VCaP (cell line): ENCODE data around the gene HOXD13.

ENCODE experiments used
- H3K27ac ChIP-seq: fragments of 450-650 bp; 2 replicates; pipeline ENCODE4 v1.5.1; 2017
- TF ChIP-seq, protein P1 (sequence below): fragments of 450-650 bp; conservative IDR thresholded peaks from 2 replicates; pipeline ENCODE4 v1.5.1; 2017; ENCODE audit warnings: mild to moderate bottlenecking, moderate library complexity

Gene HOXD13

DNA sequence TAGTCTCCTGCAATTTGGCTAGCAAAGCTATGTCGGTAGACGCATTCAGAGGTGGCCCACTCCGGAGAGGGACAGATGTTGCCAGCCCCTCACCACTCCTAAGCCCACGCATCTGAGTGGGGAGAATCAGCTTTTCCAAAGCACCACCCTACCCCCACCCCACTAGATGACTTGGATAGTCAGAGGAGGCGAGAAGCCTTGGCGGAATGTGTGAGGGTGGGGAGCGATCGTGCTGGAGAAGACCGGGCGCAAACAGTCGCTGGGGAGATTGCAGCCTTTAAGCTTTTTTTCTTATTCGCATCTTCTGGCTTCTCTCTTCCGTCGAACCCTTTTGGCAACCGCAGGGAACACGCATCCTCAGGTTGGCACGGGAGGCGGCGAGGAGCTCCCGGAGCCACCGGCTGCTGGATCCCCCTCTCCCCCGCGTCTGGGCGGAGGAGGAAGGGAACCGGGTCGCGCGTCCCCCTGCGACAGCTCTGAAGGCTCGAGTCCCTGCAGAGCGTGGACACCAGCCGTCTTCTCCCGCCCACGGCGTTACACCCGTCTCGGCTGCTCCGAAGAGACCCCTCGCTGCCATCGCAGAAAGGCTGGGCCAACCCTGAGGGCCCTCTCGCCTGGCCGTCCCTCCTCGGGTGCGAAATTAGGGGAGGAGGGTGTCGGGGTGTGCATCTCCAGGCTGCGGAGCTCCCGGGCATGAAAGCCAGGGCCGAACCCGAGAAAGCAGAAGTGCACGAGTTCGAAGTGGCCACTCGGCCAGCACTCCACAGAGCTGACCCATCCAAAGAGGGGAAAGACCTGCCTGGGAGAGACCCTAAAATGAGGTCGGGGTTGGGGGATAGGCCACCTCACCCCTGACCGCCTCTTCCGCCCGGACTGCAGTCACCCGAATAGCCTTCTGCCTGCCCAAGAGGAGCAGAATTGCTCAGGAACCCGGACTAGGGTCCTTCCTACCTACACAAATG lies 20.9 kb upstream of the HOXD13 start:
- no peak overlapping the region for H3K27ac ChIP-seq
- TF ChIP-seq, protein P1, sequence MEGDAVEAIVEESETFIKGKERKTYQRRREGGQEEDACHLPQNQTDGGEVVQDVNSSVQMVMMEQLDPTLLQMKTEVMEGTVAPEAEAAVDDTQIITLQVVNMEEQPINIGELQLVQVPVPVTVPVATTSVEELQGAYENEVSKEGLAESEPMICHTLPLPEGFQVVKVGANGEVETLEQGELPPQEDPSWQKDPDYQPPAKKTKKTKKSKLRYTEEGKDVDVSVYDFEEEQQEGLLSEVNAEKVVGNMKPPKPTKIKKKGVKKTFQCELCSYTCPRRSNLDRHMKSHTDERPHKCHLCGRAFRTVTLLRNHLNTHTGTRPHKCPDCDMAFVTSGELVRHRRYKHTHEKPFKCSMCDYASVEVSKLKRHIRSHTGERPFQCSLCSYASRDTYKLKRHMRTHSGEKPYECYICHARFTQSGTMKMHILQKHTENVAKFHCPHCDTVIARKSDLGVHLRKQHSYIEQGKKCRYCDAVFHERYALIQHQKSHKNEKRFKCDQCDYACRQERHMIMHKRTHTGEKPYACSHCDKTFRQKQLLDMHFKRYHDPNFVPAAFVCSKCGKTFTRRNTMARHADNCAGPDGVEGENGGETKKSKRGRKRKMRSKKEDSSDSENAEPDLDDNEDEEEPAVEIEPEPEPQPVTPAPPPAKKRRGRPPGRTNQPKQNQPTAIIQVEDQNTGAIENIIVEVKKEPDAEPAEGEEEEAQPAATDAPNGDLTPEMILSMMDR: no peak

DNA sequence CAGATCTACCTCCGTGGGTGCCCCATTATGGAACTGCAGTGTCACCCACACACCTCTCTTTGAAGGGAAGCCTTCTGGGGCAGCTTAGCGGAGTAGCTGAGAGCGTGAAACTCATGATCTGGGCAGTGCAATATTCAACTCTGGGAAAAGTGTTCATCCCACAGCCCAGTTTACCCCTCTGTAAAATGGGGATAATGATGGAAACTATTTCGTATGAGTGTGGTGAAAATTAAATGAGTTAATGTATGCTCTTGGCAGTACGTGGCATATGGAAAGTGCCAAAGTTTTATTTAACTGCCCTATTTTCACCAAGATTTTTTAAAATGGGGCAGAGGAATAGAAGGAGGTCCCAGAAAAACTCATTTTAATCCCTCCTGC lies 20.2 kb upstream of the HOXD13 start:
- no peak overlapping the region for H3K27ac ChIP-seq
- TF ChIP-seq, protein P1: no peak

DNA sequence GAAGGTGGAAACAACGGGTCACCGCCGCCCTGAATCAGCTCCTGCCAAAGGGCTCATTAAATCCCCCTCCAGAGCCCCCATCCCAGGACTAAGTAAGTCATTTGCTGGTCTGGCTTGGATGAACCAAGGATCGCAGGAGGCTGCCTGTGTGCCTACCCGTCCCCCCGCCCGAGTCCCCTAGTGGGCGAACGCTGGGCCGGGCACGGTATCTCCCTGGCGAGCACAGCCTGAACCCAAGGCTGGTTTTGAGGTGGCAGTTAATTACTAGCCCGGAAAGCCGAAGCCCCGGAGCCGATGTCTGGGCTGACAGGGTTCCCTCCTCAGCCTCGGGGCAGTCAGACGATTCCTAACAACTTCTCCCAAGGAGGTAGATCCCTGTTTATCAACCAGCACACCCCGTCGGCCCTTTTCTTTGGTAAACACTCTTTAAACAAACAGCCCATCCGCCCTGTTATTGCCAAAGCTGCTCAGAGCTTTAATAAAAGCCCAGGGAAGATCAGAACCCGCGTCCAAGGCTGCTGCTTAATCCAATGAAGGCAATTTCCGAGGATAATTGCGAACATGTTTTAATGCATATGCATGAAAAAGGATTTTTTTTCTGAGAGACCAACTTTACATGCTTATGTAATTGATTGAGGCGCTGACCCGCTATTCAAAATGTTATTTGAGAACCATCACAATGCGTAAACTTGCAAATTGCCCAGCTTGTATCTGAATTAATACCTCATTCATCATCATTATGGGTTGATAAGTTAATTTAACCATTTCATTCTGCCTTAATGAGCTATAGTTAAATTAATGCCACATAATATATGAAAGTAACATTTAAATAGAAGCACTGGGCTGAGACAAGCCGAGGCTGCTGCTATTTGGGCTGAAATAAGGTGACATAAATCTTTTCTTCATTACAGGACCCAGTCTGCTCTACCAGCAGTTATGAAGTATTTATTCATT lies 19.3 kb upstream of the HOXD13 start:
- H3K27ac ChIP-seq: no peak overlapping the region
- TF ChIP-seq, protein P1: no peak

DNA sequence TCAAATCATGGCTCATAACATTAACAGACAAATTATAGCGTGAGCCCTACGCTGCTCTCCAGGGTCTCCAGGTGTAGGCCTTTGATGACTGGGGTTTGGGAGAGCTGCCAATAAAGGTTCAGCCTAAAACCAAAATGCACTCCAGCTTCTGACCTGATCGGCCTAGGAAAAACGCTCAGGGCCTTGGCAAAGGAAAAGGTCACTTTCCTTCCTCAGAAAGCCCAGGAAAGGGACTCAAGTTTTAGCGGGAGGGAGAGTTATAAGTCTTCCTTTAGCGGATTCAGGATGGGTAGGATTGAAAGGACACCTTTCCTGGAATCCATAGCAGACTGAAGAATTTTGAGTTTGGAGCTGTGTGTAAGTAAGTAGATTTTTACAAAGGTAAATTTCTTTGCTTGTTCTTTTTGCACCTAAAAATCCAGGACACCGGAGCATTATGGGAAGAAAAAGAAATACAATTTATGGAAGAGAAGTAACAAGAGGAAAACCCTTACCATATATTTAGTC lies 17.5 kb upstream of the HOXD13 start:
- TF ChIP-seq, protein P1: no peak

DNA sequence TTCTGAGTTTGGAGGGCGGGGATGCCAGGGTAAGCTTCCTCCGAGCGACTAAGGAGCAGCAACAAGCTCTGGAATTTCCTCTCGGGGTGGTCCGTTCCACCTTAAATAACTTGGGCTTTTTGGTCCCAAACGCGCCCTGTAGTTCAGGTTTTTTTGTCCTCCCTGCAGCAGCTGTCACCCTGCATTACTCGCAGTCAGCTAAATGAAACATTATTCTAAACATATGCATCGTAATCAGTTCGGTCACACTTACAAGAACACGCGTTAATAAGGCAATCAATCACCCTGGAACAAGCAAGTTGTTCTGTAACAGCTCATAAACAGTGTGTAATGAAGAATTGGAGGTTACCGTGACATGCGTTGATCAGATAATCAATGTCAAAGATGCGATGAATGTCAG lies 17.0 kb upstream of the HOXD13 start:
- TF ChIP-seq, protein P1: no peak

More for the DNA sequence above, 17.5 kb upstream of the HOXD13 start:
- no peak overlapping the region for H3K27ac ChIP-seq

DNA sequence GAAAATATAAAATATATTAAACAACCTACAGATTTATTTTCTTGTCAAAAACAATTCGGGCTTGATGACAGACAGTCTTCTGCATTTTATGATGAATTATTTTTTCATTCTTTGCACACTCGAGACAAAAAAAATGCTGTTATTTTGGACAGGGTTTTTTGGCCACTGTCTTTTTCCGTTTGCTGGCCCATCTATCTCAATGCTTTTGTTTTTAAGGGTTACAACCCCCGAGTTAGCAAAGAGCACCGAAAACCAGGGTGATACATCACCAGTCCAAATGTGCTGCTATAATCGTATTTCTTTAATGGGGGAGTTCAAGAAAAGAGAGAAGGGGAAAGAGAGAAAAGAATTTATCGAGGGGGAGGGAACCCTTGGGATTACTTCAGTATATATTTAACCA lies 16.5 kb upstream of the HOXD13 start:
- TF ChIP-seq, protein P1: no peak
- H3K27ac ChIP-seq: no peak overlapping the region

More for the DNA sequence above, 17.0 kb upstream of the HOXD13 start:
- no peak overlapping the region for H3K27ac ChIP-seq

DNA sequence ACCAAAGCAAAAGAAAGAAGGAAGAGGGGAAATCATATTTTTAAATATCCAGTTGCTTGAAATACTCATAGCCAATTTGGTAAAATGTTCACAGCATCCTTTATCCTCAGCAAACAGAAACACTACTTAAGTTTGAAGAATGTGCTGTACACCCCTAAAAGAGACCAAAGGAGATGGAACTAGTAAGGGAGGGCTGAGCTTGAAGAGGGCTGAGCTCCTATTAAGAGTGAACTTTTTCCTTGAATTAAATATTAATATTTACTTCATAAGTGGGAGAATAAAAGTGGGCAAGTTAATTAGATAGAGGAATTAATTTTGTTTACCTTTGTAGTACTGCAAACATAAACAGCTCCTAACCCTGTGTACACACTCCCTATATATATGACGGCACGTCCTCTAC lies 15.7 kb upstream of the HOXD13 start:
- no peak overlapping the region for H3K27ac ChIP-seq
- TF ChIP-seq, protein P1: no peak
